Erythroblast (primary cell): Measurements from ENCODE around the gene DNMT1.

Source experiments
- DNase-seq, 2 experiments: peaks; one replicate each; lab custom pipeline; 2025; lab: John Stamatoyannopoulos, UW
- GATA1 ChIP-seq: IDR thresholded peaks from 2 replicates; pipeline ENCODE4 v1.6.1; 2011; ENCODE audit warnings: low read depth, mild to moderate bottlenecking, control low read depth, low read length, moderate library complexity
- POLR2A ChIP-seq: IDR thresholded peaks from 2 replicates; pipeline ENCODE4 v1.6.1; 2011; ENCODE audit warnings: mild to moderate bottlenecking, low read length

Gene DNMT1

GRCh38 chr19:10152100-10152499 lies 42.7 kb downstream of the DNMT1 start:
- no peak for DNase-seq
- no peak for TF ChIP-seq GATA1
- TF ChIP-seq POLR2A = no peak

GRCh38 chr19:10151521-10151920 lies 43.2 kb downstream of the DNMT1 start:
- DNase-seq = no peak
- TF ChIP-seq POLR2A (no peak), GATA1 (no peak)

DNA sequence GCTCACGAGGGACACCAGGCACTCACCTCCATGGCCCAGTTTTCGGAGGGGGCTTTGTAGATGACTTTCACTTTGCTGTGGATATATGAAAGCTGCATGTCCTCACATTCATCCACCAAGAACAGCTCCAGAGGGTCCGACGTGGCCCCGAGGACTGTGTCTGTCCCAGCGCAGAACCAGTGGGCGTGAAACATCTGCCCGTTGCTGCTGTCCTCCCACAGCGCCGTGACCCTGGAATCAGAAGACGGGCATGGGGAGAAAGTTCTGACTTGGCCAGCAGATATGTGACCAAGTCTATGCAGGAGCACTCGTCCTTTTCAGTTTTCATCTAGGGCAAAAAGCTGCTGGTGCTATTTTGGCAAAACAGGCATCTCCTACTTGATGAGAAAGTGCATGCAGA lies 45.3 kb downstream of the DNMT1 start:
- TF ChIP-seq POLR2A (no peak), GATA1 (no peak)
- DNase-seq = no peak

DNA sequence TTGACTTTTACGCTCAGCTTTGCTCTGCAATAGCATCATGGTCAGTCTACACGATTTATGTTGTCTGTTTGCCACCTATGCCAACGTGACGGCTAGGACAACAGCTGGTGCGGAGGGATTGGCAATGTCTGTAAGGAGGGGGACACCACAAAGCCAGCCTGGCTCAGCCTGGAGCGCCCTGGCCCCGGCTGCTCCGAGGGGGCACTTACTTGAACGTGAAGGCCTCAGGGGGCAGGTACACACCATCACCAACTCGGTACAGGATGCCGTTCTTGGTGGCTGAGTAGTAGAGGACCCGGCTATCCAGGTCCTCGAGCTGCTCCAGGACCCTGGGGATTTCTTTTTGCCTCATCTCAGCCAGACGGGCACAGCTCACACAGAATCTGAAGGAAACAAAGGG lies 48.6 kb downstream of the DNMT1 start:
- TF ChIP-seq GATA1 = no peak
- no peak for TF ChIP-seq POLR2A

DNA sequence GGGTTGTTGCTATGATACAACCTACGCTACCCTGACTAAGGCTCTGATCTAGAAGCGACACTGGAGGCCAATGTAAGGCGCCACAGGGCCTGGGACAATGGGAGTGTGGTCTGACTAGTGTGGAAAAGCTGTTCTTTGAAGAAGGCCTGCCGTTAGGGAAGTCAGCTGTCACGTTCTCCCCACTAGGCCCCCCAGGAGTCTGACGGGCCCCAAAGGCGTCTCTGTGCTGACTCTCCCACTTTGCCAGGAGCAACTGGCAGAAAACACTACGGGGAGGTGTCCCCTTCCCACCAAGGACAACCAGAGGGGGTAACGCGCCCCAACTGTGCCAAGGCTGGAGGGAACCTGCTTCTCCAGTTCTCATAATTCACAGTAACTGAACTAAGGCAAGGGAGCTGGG lies 49.7 kb downstream of the DNMT1 start:
- TF ChIP-seq GATA1 (no peak), POLR2A (no peak)
- no peak for DNase-seq

More for the DNA sequence above, 48.6 kb downstream of the DNMT1 start:
- DNase-seq = no peak

GRCh38 chr19:10144361-10144760 lies 50.4 kb downstream of the DNMT1 start:
- no peak for DNase-seq
- no peak for TF ChIP-seq POLR2A
- no peak for TF ChIP-seq GATA1

GRCh38 chr19:10143681-10144080 lies 51.1 kb downstream of the DNMT1 start:
- TF ChIP-seq GATA1 = no peak
- no peak for TF ChIP-seq POLR2A
- no peak for DNase-seq

GRCh38 chr19:10142701-10143375 lies 51.9 kb downstream of the DNMT1 start:
- TF ChIP-seq GATA1 = no peak
- no peak for TF ChIP-seq POLR2A
- DNase-seq = no peak

GRCh38 chr19:10141973-10142372 lies 52.8 kb downstream of the DNMT1 start:
- TF ChIP-seq GATA1 = no peak
- no peak for TF ChIP-seq POLR2A

DNA sequence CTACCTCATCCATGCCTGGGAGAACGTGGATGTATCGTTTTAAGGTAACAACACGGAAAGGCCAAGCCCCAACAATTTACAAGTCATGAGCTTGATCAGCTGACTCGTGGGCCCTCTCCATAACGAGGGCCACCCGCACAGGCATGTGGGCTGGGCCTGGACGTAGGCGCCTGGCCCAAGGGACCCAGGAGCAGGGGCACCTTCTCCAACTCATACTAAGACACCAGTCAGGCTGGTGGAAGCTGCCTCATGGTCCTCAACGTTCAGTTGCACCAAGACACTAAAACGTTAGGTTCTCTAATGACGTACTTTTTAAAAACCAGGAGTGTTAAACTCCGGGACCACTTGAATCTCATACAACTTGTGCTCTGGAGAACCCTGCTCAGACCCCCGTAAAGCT lies 53.3 kb downstream of the DNMT1 start:
- TF ChIP-seq GATA1 (no peak), POLR2A (no peak)
- DNase-seq = no peak

More at GRCh38 chr19:10141973-10142372, 52.8 kb downstream of the DNMT1 start:
- DNase-seq = no peak

DNA sequence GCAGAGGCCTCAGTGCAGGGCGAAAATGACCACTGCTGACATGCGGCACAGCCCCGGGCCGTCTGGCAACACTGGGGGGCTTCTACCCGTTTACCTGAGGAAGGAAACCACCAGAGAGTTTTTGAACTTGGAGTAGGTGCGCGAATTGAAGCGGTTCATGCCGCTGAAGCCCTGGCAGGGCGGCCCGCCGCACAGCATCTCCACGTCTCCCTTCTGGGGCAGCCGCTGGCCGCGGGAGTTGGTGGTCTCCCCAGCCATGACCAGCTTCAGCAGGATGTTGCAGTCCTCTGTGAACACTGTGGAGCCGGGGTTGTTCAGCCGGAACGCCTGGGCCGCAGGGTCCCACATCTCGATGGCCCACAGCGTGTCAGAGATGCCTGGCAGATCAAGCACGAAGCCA lies 54.8 kb downstream of the DNMT1 start:
- DNase-seq = no peak
- TF ChIP-seq GATA1 (no peak), POLR2A (no peak)

DNA sequence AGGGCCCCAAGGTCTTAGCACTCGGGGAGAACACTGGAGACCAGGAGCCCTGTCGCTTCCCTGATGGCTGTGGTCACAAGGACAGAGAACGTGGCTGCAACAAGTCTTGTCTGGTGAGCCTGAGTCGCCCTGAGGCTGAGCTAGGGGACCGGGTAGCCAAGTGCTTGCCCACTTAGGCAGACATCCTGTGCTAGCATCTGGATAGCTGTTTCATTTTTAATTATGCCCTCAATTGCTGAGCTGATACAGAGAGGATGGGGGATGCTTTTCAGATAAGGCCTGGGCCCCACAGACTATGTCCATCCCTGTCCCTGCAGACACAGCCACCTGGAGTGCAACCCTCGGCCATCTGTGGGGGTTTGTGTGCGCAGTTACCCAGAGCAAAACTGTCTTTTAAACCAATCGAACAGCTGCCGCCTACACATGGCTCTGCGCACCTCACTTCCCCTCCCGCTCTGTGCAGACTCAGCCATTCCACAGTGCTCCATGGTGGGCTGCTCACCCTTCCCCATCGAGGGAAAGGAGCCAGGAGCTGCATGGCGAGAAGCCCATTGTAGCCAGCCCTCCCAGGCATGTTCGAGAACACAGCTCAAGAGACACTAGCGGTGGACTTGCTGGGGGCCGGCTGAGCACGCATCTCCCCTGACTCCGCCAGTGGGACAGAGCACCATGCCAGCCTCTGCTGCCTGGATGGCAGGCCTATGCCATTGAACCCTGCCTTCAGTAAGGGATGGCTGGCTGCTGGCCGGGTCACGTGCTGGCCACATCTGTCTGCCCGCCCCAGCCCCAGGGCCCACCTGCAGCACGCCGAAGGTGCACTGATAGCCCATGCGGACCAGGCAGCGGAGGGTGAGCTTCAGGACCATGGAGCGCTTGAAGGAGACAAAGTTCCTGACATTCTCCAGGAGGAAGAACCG lies 55.6 kb downstream of the DNMT1 start:
- no peak for TF ChIP-seq POLR2A
- TF ChIP-seq GATA1 = no peak

DNA sequence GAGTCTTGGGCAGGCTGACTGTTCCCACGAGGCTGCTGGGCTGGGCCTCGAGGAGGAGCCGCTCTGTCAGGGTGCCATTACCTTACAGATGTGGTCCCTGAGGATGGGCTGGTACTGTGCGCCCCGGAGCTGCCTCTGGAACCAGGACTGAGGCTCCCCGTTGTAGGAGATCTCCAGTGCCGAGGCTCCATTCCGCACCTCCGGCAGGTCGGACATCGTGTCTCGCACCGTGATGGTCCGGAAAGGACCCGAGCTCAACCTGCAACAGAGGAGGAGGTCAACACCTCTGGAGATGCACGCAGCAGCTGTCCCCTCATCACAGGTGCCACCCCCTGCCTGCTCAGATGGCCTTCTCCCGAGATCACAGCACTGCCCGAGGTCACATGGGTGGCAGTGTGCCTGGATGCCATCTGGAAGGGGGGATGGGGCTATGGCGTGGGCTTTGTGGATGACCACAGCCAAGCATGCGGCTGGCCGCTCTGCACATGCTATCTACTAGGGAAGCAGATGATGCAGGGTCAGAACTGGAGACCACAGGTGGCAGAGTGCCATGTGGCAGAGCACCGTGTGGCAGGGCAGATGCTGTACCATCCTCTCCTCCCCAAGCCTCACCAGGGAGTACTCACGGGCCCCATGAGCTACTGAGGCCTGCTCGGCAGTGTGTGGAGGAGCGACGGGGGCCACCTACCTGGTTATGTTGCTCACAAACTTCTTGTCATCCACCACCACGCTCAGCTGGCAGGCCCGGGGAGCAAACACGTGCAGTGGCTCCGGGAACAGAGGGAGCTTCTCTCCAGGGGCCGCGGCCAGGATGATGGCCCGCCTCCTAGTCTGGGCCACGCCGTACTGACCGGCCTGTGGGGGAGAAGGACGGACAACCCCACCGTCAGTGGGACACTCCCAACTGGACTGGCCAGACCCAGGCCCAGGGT lies 56.7 kb downstream of the DNMT1 start:
- DNase-seq = no peak

More for the DNA sequence above, 55.6 kb downstream of the DNMT1 start:
- no peak for DNase-seq

DNA sequence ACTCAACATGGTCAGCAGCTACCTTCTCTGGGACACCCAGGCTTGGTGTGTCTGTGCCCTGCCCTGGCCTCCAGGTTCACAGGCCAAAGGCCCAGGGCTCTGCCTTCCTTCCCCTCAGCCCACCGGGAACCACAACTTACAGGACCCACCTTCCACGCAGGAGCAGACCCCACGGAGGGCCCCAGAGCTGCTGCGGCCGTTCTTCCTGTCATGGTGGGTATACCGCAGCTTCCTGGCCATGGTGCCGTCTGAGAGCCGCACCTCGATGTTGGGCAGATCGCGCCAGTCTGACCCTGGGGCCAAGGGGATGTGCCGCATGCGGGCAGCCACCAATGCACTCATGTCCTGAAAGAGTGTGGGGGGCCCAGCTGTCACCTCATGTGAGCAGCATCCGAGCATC lies 57.8 kb downstream of the DNMT1 start:
- no peak for DNase-seq
- TF ChIP-seq POLR2A (no peak), GATA1 (no peak)

More for the DNA sequence above, 56.7 kb downstream of the DNMT1 start:
- TF ChIP-seq POLR2A (no peak), GATA1 (no peak)
